MCF 10A (cell line): Measurements from ENCODE around the gene LSM14B. TPM values are rescaled to one million over a fixed set of nuclear protein-coding genes. Genes with fewer than 3 reads are reported as not detected.

Source experiments
- BruUV-seq: library from RNA; stranded (reverse); fragments of 400-500 nt; replicated peaks from 2 replicates; lab custom pipeline; 2021; lab: Mats Ljungman, UMichigan
- CTCF ChIA-PET: fragments of 300-600 bp; sonication (Branson Sonifier 250); formaldehyde crosslinking; extraction: SDS; loops from one replicate; lab custom pipeline; 2021; ENCODE audit warnings: antibody characterized with exemption, inconsistent platforms; lab: Yijun Ruan, JAX
- POLR2A ChIA-PET: fragments of 300-600, 350-650 bp; sonication (Branson Sonifier 250); formaldehyde crosslinking; extraction: SDS; loops from one replicate; lab custom pipeline; 2020; ENCODE audit warnings: antibody characterized with exemption, inconsistent platforms; lab: Yijun Ruan, JAX
- DNase-seq: peaks from one replicate; pipeline ENCODE4 v3.0.0-alpha.2; 2018; ENCODE audit not compliant: unreplicated experiment
- H3K27ac Mint-ChIP-seq: one replicate; pipeline ENCODE4 v1.8.0; 2022; ENCODE audit warnings: mild to moderate bottlenecking, low read depth, mixed read lengths; ENCODE audit not compliant: unreplicated experiment
- H3K27me3 Mint-ChIP-seq: one replicate; pipeline ENCODE4 v1.8.0; 2022; ENCODE audit warnings: mixed read lengths; ENCODE audit not compliant: insufficient read depth, unreplicated experiment
- H3K36me3 Mint-ChIP-seq: one replicate; pipeline ENCODE4 v1.8.0; 2022; ENCODE audit warnings: mild to moderate bottlenecking, moderate library complexity, mixed read lengths; ENCODE audit not compliant: insufficient read depth, unreplicated experiment
- H3K4me1 Mint-ChIP-seq: one replicate; pipeline ENCODE4 v1.8.0; 2022; ENCODE audit warnings: mixed read lengths; ENCODE audit not compliant: insufficient read depth, unreplicated experiment
- H3K4me3 Mint-ChIP-seq: one replicate; pipeline ENCODE4 v1.8.0; 2022; ENCODE audit warnings: mild to moderate bottlenecking, moderate library complexity, mixed read lengths; ENCODE audit not compliant: unreplicated experiment
- H3K9me3 Mint-ChIP-seq: one replicate; pipeline ENCODE4 v1.8.0; 2022; ENCODE audit warnings: mixed read lengths; ENCODE audit not compliant: unreplicated experiment
- CTCF ChIP-seq: fragments of 200-600 bp; IDR thresholded peaks from one replicate; pipeline ENCODE4 v1.8.0; 2022; ENCODE audit warnings: antibody characterized with exemption, mild to moderate bottlenecking; ENCODE audit not compliant: unreplicated experiment
- intact Hi-C: fragments of 100-400 bp; cut with micrococcal nuclease; formaldehyde crosslinking; loops from 2 replicates; pipeline ENCODE4 v1.14.1; 2022
- total RNA-seq: library from RNA; stranded (reverse); gene quantifications from 2 replicates; pipeline ENCODE4 v1.2.3, GENCODE V29; 2022

LSM14B gene
- total RNA-seq, 1 experiment from 2014 or later: 35.1 TPM

GRCh38 chr20:62151835-62152364 is 29.6 kb downstream of the LSM14B start:
- POLR2A ChIA-PET: interaction anchor here (1.3 kb wide), 1 partner anchor 8 kb away, joined by 4 read pairs; no protein-coding TSS in a partner anchor
- no peak for DNase-seq
- H3K27ac Mint-ChIP-seq: no peak overlapping the region
- intact Hi-C loops: no loop called here
- peaks cover 32% of the 10 kb centered on the region for H3K4me1 Mint-ChIP-seq
- no peaks in the 10 kb centered on the region for H3K9me3 Mint-ChIP-seq
- H3K27me3 Mint-ChIP-seq: no peaks in the 10 kb centered on the region
- no peak for TF ChIP-seq CTCF
- CTCF ChIA-PET: interaction anchor here (0.6 kb wide), 1 partner anchor 104 kb away, joined by 5 read pairs; no protein-coding TSS in a partner anchor
- no peak overlapping the region for H3K4me3 Mint-ChIP-seq
- peaks cover 39% of the 10 kb centered on the region for H3K36me3 Mint-ChIP-seq
- BruUV-seq: no TSS peak

GRCh38 chr20:62155428-62156253 is 33.4 kb downstream of the LSM14B start:
- H3K9me3 Mint-ChIP-seq: no peaks in the 10 kb centered on the region
- H3K27ac Mint-ChIP-seq: peak overlapping the region; percentile 79
- H3K36me3 Mint-ChIP-seq: peaks cover 33% of the 10 kb centered on the region
- BruUV-seq: no TSS peak
- peak; percentile 88 for DNase-seq
- H3K27me3 Mint-ChIP-seq: no peaks in the 10 kb centered on the region
- H3K4me3 Mint-ChIP-seq: peak overlapping the region; percentile 24
- ChIA-PET POLR2A (interaction anchor here (0.8 to 1.8 kb wide), 5 partner anchors 11 to 34 kb away, joined by 3 to 8 read pairs (median 4); partner anchors contain the start of genes LSM14B and PSMA7), CTCF (interaction anchor here (0.5 to 1.0 kb wide), 3 partner anchors 20 to 149 kb away, joined by 3 to 5 read pairs (median 3); no protein-coding TSS in a partner anchor)
- intact Hi-C loops: no loop called here
- TF ChIP-seq CTCF: peak; percentile 4
- H3K4me1 Mint-ChIP-seq: peaks cover 27% of the 10 kb centered on the region

- no peak for DNase-seq
- no TSS peak for BruUV-seq
- Mint-ChIP-seq H3K27me3 (no peaks in the 10 kb centered on the region), H3K36me3 (peaks cover 33% of the 10 kb centered on the region), H3K4me1 (peaks cover 32% of the 10 kb centered on the region), H3K27ac (peak overlapping the region; percentile 79), H3K9me3 (no peaks in the 10 kb centered on the region), H3K4me3 (no peak overlapping the region)
- no peak for TF ChIP-seq CTCF
- ChIA-PET POLR2A (interaction anchor here (0.9 to 1.8 kb wide), 3 partner anchors 12 to 34 kb away, joined by 3 to 8 read pairs (median 4); partner anchors contain the start of genes LSM14B and PSMA7), CTCF (interaction anchor here (0.6 to 1.0 kb wide), 3 partner anchors 20 to 145 kb away, joined by 3 to 5 read pairs (median 4); no protein-coding TSS in a partner anchor)
- intact Hi-C loops: no loop called here
These were observed 33.9 kb downstream of the LSM14B start for GRCh38 chr20:62156254-62156556.
